ENCODE measurements around the gene VGLL4. TPM values are rescaled to one million over a fixed set of nuclear protein-coding genes. Genes with fewer than 3 reads are reported as not detected.
A peak's percentile ranks its signal among the peaks of the same experiment; 100 is the strongest.

VGLL4 gene
- polyA plus RNA-seq, 1 donor (not counting 4 experiments of a cell fraction or from before 2014, with no cell fraction given), result 32.6 TPM

GRCh38 chr3:11691767-11692531, 48.2 kb upstream of the VGLL4 start:
- Histone ChIP-seq H3K4me1 (ENCODE audit: control insufficient read depth, extremely low read depth, insufficient read depth, low read length) (peaks cover 15% of the 10 kb centered on the region), H3K4me2 (ENCODE audit: control insufficient read depth, extremely low read depth, insufficient read depth, low read depth, low read length) (peak overlapping the region; percentile 30), H3K36me3 (ENCODE audit: control insufficient read depth in 2 of 2, extremely low read depth in 1 of 2, insufficient read depth in 2 of 2, low read length in 2 of 2) (peaks cover 5 to 15% of the 10 kb centered on the region in 2 experiments), H3K9ac (ENCODE audit: control insufficient read depth, extremely low read depth, insufficient read depth, low read length) (no peak overlapping the region), H3K27ac (ENCODE audit: control insufficient read depth, insufficient read depth, low read length) (no peak overlapping the region), H4K20me1 (ENCODE audit: control insufficient read depth, extremely low read depth, insufficient read depth, low read length) (no peaks in the 10 kb centered on the region), H3K79me2 (ENCODE audit: control insufficient read depth, insufficient read depth, low read length) (peaks cover 68% of the 10 kb centered on the region), H3K9me1 (ENCODE audit: control insufficient read depth, extremely low read depth, insufficient read depth, low read length) (peaks cover 4% of the 10 kb centered on the region), H3K4me3 (ENCODE audit: control insufficient read depth in 2 of 3, extremely low read depth in 1 of 3, insufficient read depth in 2 of 3, low read depth in 1 of 3, low read length in 3 of 3) (no peak overlapping the region), H2AFZ (ENCODE audit: control insufficient read depth, low read length) (no peak overlapping the region), H3K9me3 (ENCODE audit: control insufficient read depth, low read depth, low read length) (no peaks in the 10 kb centered on the region), H3K27me3 (ENCODE audit: control insufficient read depth, extremely low read depth, insufficient read depth, low read length) (no peaks in the 10 kb centered on the region)
- FAIRE-seq (no peak), DNase-seq (ENCODE audit: low read depth, low spot score) (no peak)
- dilution Hi-C loops (cut with MboI; ENCODE audit: extremely low pct_ligation_motif_present, low sequenced_read_pairs), result no loop called here
- no peak for TF ChIP-seq EZH2 (IDR thresholded peaks at IDR 0.05; ENCODE audit: low read length)
- TF ChIP-seq, protein P1, sequence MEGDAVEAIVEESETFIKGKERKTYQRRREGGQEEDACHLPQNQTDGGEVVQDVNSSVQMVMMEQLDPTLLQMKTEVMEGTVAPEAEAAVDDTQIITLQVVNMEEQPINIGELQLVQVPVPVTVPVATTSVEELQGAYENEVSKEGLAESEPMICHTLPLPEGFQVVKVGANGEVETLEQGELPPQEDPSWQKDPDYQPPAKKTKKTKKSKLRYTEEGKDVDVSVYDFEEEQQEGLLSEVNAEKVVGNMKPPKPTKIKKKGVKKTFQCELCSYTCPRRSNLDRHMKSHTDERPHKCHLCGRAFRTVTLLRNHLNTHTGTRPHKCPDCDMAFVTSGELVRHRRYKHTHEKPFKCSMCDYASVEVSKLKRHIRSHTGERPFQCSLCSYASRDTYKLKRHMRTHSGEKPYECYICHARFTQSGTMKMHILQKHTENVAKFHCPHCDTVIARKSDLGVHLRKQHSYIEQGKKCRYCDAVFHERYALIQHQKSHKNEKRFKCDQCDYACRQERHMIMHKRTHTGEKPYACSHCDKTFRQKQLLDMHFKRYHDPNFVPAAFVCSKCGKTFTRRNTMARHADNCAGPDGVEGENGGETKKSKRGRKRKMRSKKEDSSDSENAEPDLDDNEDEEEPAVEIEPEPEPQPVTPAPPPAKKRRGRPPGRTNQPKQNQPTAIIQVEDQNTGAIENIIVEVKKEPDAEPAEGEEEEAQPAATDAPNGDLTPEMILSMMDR (optimal IDR thresholded peaks at IDR 0.05 in 1 of 3, IDR thresholded peaks at IDR 0.05 in 1 of 3, conservative IDR thresholded peaks at IDR 0.05 in 1 of 3; ENCODE audit: extremely low read depth in 1 of 3, insufficient read depth in 2 of 3, low read length in 3 of 3), result no peak

DNA sequence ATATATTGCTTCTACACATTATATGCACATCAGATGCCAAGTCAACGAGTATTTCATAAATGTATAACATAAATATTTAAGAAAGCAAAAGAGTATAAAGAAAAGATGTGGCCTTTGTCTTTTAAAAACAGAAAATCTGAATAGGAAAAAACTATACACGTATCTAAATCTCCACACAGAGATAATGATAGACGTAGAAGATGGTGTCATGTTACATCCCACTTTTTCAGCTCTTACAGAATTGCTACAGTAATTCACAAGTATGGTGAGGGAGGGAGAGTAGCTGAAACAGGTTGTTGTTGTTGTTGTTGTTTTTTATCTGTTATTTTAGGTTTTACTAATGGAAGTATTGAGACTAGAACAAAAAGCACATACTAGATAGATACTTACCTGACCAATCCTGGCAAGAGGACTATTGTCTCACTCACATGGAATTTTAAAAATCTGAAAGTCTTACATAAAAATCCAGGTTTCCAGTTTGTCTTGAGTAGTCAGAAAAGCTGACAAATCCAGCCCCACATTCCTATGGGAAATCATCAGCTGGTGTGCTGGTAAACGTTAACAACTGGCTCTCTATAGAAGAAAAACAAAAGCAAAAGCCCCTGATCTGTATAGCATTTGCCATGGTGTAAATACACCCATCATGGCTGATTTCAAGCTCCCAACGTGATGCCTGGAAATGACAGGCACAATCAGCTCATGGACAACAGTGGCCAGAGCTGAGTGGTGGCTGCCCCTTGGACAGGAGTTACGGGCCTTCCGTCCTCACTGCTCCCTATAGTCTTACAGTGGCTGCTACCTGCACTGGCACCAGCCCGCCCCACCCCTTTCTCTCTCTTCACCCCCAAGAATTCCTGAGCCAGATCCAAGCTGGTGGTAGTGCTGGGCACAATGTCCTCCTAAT, 47.4 kb upstream of the VGLL4 start:
- peak overlapping the region; percentile 15 for H3K27ac ChIP-seq (ENCODE audit: control insufficient read depth, insufficient read depth, low read length)
- no peaks in the 10 kb centered on the region for H3K27me3 ChIP-seq (ENCODE audit: control insufficient read depth, extremely low read depth, insufficient read depth, low read length)
- H3K4me1 ChIP-seq (ENCODE audit: control insufficient read depth, extremely low read depth, insufficient read depth, low read length), result peaks cover 15% of the 10 kb centered on the region
- H3K4me3 ChIP-seq (ENCODE audit: control insufficient read depth in 2 of 3, extremely low read depth in 1 of 3, insufficient read depth in 2 of 3, low read depth in 1 of 3, low read length in 3 of 3), result no peak overlapping the region
- peaks cover 4% of the 10 kb centered on the region for H3K9me1 ChIP-seq (ENCODE audit: control insufficient read depth, extremely low read depth, insufficient read depth, low read length)
- DNase-seq (ENCODE audit: low read depth, low spot score) (no peak), FAIRE-seq (peak; percentile 57)
- no peak for TF ChIP-seq EZH2 (IDR thresholded peaks at IDR 0.05; ENCODE audit: low read length)
- TF ChIP-seq, protein P1 (optimal IDR thresholded peaks at IDR 0.05 in 1 of 3, IDR thresholded peaks at IDR 0.05 in 1 of 3, conservative IDR thresholded peaks at IDR 0.05 in 1 of 3; ENCODE audit: extremely low read depth in 1 of 3, insufficient read depth in 2 of 3, low read length in 3 of 3), result no peak
- no peaks in the 10 kb centered on the region for H3K9me3 ChIP-seq (ENCODE audit: control insufficient read depth, low read depth, low read length)
- H3K79me2 ChIP-seq (ENCODE audit: control insufficient read depth, insufficient read depth, low read length), result peaks cover 64% of the 10 kb centered on the region
- dilution Hi-C loops (cut with MboI; ENCODE audit: extremely low pct_ligation_motif_present, low sequenced_read_pairs), result no loop called here
- H3K9ac ChIP-seq (ENCODE audit: control insufficient read depth, extremely low read depth, insufficient read depth, low read length), result no peak overlapping the region
- no peak overlapping the region for H2AFZ ChIP-seq (ENCODE audit: control insufficient read depth, low read length)
- no peaks in the 10 kb centered on the region for H4K20me1 ChIP-seq (ENCODE audit: control insufficient read depth, extremely low read depth, insufficient read depth, low read length)
- peak overlapping the region; percentile 30 for H3K4me2 ChIP-seq (ENCODE audit: control insufficient read depth, extremely low read depth, insufficient read depth, low read depth, low read length)
- H3K36me3 ChIP-seq (ENCODE audit: control insufficient read depth in 2 of 2, extremely low read depth in 1 of 2, insufficient read depth in 2 of 2, low read length in 2 of 2), result peaks cover 5 to 15% of the 10 kb centered on the region in 2 experiments

All from keratinocyte (primary cell).